Activated CD8-positive, alpha-beta memory T cell treated with anti-CD3 and anti-CD28 coated beads, Interleukin-2, amount 50 U/mL, for 24 hours (primary cell): ENCODE data around the gene FOLR1.

Experiments used
- DNase-seq: peaks from one replicate; pipeline ENCODE4 v3.0.0-alpha.2; 2020; ENCODE audit errors: extremely low read depth

Gene FOLR1

GRCh38 chr11:72223615-72224563 is 31.9 kb downstream of the FOLR1 start:
- no peak for DNase-seq

- DNase-seq, result no peak
Observed at GRCh38 chr11:72224564-72225410, 32.8 kb downstream of the FOLR1 start, which contains the start of gene INPPL1. Gene INPPL1 (plus strand): TSS chr11:72224767. CDS start chr11:72224985, 218 bp downstream.

DNA sequence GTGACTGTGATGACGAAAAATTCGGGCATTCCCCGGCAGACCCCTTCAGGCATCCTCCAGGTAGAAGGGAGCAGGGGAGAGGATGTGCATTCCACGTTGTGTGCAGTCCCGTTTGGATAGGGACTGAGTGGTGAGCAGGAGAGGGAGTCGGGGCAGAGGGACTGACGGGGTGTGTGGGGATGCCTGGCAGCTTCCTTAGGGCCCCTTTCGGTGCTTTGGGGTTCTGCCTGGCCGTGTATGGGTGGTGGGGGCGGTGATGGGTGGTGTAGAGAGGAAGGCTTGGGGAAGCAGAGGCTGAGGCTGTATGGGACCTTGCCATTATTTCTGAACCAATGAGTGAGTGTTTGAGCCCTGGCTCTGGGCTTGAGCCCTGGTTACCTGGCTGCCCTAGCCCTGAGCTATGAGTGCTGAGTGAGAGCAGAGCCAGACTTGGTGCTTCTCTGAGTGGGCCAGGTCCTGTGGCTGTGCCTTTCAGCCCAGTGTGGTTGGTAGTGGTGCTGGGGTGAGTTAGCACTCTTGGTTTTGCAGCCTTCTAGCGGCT is 33.5 kb downstream of the FOLR1 start:
- no peak for DNase-seq

DNA sequence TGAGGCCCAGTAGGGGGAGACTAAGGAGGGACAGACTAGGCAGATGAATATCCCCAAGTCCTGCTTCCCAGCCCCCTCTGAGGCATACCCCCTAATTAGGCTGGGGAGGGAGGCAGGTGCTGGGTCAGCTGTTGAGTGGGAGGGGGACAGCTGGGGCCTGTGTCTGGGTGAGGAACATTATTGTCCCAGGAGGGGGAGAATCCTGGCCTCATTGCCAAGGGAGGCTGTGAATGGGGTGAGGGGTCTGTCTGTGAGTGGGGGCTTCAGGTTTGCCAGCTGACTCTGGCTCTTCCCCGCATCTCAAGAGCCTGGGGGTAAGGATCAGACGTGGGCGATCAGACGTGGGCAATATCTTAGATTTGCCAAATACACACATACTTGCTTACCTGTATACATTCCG is 34.8 kb downstream of the FOLR1 start:
- no peak for DNase-seq

GRCh38 chr11:72227316-72228228 is 35.6 kb downstream of the FOLR1 start:
- no peak for DNase-seq

- no peak for DNase-seq
Observed at GRCh38 chr11:72228229-72228843, 36.4 kb downstream of the FOLR1 start.

- DNase-seq, result no peak
Observed at GRCh38 chr11:72228844-72229231, 36.9 kb downstream of the FOLR1 start.

DNA sequence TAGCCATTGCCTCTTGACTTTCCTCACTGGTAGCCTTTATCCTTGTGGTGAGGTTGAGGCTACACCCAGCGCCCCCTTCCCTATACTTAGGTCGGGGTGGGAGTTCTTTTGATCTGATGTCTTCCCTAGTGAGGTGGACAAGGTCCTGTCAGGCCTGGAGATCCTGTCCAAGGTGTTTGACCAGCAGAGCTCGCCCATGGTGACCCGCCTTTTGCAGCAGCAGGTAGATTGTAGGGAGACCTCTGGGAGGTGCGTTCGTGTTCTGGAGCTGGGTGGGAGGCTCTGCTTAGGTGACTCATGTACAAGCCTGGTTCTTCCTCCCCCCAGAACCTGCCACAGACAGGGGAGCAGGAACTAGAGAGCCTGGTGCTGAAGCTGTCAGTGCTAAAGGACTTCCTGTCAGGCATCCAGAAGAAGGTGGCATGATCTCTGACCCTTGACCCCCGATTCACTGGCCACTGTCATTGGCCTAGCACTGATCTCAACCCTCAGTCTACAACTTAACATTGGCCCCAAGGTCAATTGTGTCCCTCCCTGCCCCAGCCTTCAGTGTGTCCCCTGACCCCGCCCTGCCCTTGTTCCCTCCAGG is 37.5 kb downstream of the FOLR1 start:
- no peak for DNase-seq

GRCh38 chr11:72229925-72230763 is 38.2 kb downstream of the FOLR1 start:
- no peak for DNase-seq

GRCh38 chr11:72230764-72231365 is 38.9 kb downstream of the FOLR1 start:
- no peak for DNase-seq

DNA sequence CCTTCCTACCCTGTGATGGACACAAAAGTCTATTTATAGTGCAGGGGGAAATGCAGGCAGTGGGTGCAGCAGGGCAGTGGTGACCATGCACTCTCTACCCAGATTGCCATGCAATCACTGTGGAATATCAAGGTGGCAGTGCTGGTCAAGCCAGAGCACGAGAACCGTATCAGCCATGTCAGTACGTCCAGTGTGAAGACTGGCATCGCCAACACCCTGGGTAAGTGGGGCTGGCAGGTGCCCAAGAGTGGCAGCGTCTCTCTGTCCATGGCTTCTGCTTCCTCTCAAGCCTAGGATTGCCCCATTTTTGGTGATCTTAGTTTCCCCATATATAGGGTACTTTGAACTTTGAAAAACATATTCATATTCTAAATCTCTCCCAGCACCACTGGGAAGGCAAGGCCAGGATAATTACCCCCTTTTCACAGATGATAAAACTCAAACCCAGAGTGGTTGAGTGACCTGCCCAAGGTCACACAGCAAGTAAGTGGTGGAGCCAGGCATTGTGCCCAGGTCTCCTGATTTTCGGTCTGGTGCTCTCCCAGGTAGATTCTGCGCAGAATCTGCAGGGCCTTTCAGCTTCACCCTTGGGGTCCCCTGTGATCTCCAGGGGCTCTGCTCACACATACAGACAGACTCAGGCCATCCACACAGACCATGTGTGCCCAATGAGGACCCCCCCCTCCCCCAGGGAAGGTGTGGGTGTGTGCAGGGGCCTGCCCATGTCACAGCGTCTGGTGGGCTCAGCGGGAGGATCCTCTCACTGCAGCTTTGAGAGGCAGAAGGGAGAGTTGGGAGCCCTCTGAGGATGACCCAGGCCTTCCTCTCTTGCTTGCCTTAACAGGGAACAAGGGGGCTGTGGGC is 39.7 kb downstream of the FOLR1 start:
- DNase-seq, result no peak

DNA sequence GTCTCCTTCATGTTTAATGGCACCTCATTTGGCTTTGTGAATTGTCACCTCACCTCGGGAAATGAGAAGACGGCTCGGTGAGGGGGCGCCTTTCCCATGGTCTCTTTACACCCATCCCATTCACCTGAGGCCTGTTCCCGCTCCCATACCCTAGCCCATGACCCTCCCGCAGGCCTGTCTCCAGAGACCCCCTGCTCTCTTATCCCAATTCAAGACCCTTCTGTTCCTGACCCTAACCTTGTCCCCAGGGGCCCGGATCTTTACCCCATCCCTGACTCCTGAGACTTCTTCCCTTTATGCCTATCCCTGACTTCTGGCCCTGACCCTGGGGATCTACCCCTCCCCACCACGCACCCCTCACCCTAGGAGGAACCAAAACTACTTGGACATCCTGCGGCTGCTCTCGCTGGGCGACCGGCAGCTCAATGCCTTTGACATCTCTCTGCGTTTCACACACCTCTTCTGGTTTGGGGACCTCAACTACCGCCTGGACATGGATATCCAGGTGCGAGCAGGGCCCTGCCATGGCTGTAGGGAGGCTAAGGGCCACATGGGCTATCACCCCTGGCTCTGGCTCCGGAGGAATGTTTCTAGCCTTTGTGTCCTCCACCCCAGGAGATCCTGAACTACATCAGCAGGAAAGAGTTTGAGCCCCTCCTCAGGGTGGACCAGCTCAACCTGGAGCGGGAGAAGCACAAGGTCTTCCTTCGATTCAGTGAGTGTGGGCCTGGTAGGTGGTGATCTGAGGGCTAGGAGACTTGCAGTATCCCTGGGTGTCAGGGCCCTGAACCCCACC is 40.5 kb downstream of the FOLR1 start:
- DNase-seq, result no peak

- DNase-seq, result no peak
Observed at GRCh38 chr11:72233056-72233772, 41.3 kb downstream of the FOLR1 start.

- no peak for DNase-seq
Observed at GRCh38 chr11:72233773-72234513, 42.0 kb downstream of the FOLR1 start.

- no peak for DNase-seq
Observed at GRCh38 chr11:72234514-72234830, 42.5 kb downstream of the FOLR1 start.

- DNase-seq, result no peak
Observed at GRCh38 chr11:72234920-72235319, 43.0 kb downstream of the FOLR1 start.
